ENCODE results near the gene USP15. TPM values are rescaled to one million over a fixed set of nuclear protein-coding genes. Genes with fewer than 3 reads are reported as not detected.

Gene USP15
- total RNA-seq, 2 donors from 2014 or later = 27.9 to 29.1 TPM

- H3K4me3 ChIP-seq (ENCODE audit: low read length) = no peak overlapping the region
- H3K4me1 ChIP-seq (ENCODE audit: control insufficient read depth, insufficient read depth, low read length) = no peaks in the 10 kb centered on the region
- no peak overlapping the region for H3K9ac ChIP-seq (ENCODE audit: extremely low read depth, low read length, poor library complexity, severe bottlenecking)
- TF ChIP-seq CTCF (conservative IDR thresholded peaks at IDR 0.05) = no peak
- no peaks in the 10 kb centered on the region for H3K4me1 Mint-ChIP-seq
- H3K27ac Mint-ChIP-seq = no peak overlapping the region
- H3K27ac ChIP-seq (ENCODE audit: low read depth, low read length) = no peak overlapping the region
- no peaks in the 10 kb centered on the region for H3K27me3 Mint-ChIP-seq (ENCODE audit: insufficient read depth)
- no peaks in the 10 kb centered on the region for H3K27me3 ChIP-seq (ENCODE audit: control insufficient read depth, insufficient read depth, low read length, poor library complexity, severe bottlenecking)
- no peaks in the 10 kb centered on the region for H3K9me3 Mint-ChIP-seq
- H3K36me3 Mint-ChIP-seq (ENCODE audit: low read depth) = no peaks in the 10 kb centered on the region
- 92 to 100% methylated on average over 1 to 2 of the region's 2 CpGs for WGBS, 2 experiments (ENCODE audit: insufficient coverage in 1 of 2, insufficient read length in 1 of 2)
- no peaks in the 10 kb centered on the region for H3K9me3 ChIP-seq (ENCODE audit: control insufficient read depth, low read length)
- H3K36me3 ChIP-seq (ENCODE audit: control insufficient read depth, insufficient read depth, low read length) = no peaks in the 10 kb centered on the region
- H3K4me3 Mint-ChIP-seq = no peak overlapping the region
- DNase-seq = no peak
Observed at GRCh38 chr12:62263232-62263631, 3.0 kb downstream of the USP15 start.

GRCh38 chr12:62263966-62264365, 3.8 kb downstream of the USP15 start:
- H3K4me3 Mint-ChIP-seq = no peak overlapping the region
- no peaks in the 10 kb centered on the region for H3K36me3 Mint-ChIP-seq (ENCODE audit: low read depth)
- Histone ChIP-seq H3K36me3 (ENCODE audit: control insufficient read depth, insufficient read depth, low read length) (no peaks in the 10 kb centered on the region), H3K27ac (ENCODE audit: low read depth, low read length) (no peak overlapping the region), H3K4me1 (ENCODE audit: control insufficient read depth, insufficient read depth, low read length) (no peaks in the 10 kb centered on the region), H3K9ac (ENCODE audit: extremely low read depth, low read length, poor library complexity, severe bottlenecking) (no peak overlapping the region), H3K4me3 (ENCODE audit: low read length) (no peak overlapping the region), H3K9me3 (ENCODE audit: control insufficient read depth, low read length) (no peaks in the 10 kb centered on the region), H3K27me3 (ENCODE audit: control insufficient read depth, insufficient read depth, low read length, poor library complexity, severe bottlenecking) (no peaks in the 10 kb centered on the region)
- peaks cover 1% of the 10 kb centered on the region for H3K4me1 Mint-ChIP-seq
- H3K27me3 Mint-ChIP-seq (ENCODE audit: insufficient read depth) = no peaks in the 10 kb centered on the region
- no peak for DNase-seq
- no peaks in the 10 kb centered on the region for H3K9me3 Mint-ChIP-seq
- 95 to 96% methylated on average over 4 to 10 of the region's 11 CpGs for WGBS, 2 experiments (ENCODE audit: insufficient coverage in 1 of 2, insufficient read length in 1 of 2)
- no peak overlapping the region for H3K27ac Mint-ChIP-seq
- no peak for TF ChIP-seq CTCF (conservative IDR thresholded peaks at IDR 0.05)

GRCh38 chr12:62264706-62265105, 4.5 kb downstream of the USP15 start:
- Mint-ChIP-seq H3K27ac (no peak overlapping the region), H3K36me3 (ENCODE audit: low read depth) (no peaks in the 10 kb centered on the region), H3K27me3 (ENCODE audit: insufficient read depth) (no peaks in the 10 kb centered on the region), H3K4me3 (no peak overlapping the region), H3K4me1 (peaks cover 1% of the 10 kb centered on the region), H3K9me3 (no peaks in the 10 kb centered on the region)
- Histone ChIP-seq H3K27ac (ENCODE audit: low read depth, low read length) (no peak overlapping the region), H3K4me3 (ENCODE audit: low read length) (no peak overlapping the region), H3K36me3 (ENCODE audit: control insufficient read depth, insufficient read depth, low read length) (no peaks in the 10 kb centered on the region), H3K27me3 (ENCODE audit: control insufficient read depth, insufficient read depth, low read length, poor library complexity, severe bottlenecking) (no peaks in the 10 kb centered on the region), H3K9ac (ENCODE audit: extremely low read depth, low read length, poor library complexity, severe bottlenecking) (no peak overlapping the region), H3K4me1 (ENCODE audit: control insufficient read depth, insufficient read depth, low read length) (no peaks in the 10 kb centered on the region), H3K9me3 (ENCODE audit: control insufficient read depth, low read length) (no peaks in the 10 kb centered on the region)
- 96 to 100% methylated on average over 1 of the region's 3 CpGs for WGBS, 2 experiments (ENCODE audit: insufficient coverage in 1 of 2, insufficient read length in 1 of 2)
- no peak for DNase-seq
- no peak for TF ChIP-seq CTCF (conservative IDR thresholded peaks at IDR 0.05)

Measured in endodermal cell (in vitro differentiated cells).